ENCODE results near the gene B4GALT1.
"Not testable (repeated sequence)": the region's sequence is repeated elsewhere in the genome, so short reads cannot be mapped to it uniquely, and the experiment has no call there.

Gene B4GALT1

GRCh38 chr9:33184963-33185362 is 17.8 kb upstream of the B4GALT1 start:
- no peak for DNase-seq (ENCODE audit: low spot score)

- DNase-seq (ENCODE audit: low spot score) = no peak
Observed at GRCh38 chr9:33182519-33182918, 15.4 kb upstream of the B4GALT1 start.

- no peak for DNase-seq (ENCODE audit: low spot score)
Observed at GRCh38 chr9:33180526-33181184, 13.5 kb upstream of the B4GALT1 start.

GRCh38 chr9:33178972-33179697 is 12.0 kb upstream of the B4GALT1 start:
- DNase-seq (ENCODE audit: low spot score) = no peak

GRCh38 chr9:33177639-33178038 is 10.5 kb upstream of the B4GALT1 start:
- no peak for DNase-seq (ENCODE audit: low spot score)

DNA sequence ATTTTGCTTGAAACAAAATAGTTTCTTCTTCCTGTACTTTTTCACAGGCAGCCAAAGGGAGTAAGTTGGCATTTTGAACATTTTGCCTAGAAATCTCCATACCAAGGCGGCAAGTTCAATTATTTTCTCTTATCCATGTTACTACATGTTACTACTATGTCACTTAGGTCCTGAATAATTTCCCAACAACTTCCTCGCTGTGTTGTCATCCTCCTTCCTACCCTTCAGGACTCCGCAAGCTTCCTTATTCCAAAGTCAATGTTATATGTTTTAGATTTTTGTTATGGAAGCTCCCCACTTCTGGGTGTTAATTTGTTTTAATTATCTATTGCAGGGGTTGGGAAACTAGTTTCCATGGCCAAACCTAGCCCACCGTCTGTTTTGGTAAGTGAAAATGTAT is 9.9 kb upstream of the B4GALT1 start:
- DNase-seq (ENCODE audit: low spot score) = no peak

- DNase-seq (ENCODE audit: low spot score) = no peak
Observed at GRCh38 chr9:33175649-33176325, 8.7 kb upstream of the B4GALT1 start.

- DNase-seq (ENCODE audit: low spot score) = no peak
Observed at GRCh38 chr9:33172256-33173238, 5.4 kb upstream of the B4GALT1 start.

GRCh38 chr9:33170464-33171415 is 3.6 kb upstream of the B4GALT1 start:
- no peak for DNase-seq (ENCODE audit: low spot score)

GRCh38 chr9:33168941-33169544 is 1.9 kb upstream of the B4GALT1 start:
- DNase-seq (ENCODE audit: low spot score) = no peak

DNA sequence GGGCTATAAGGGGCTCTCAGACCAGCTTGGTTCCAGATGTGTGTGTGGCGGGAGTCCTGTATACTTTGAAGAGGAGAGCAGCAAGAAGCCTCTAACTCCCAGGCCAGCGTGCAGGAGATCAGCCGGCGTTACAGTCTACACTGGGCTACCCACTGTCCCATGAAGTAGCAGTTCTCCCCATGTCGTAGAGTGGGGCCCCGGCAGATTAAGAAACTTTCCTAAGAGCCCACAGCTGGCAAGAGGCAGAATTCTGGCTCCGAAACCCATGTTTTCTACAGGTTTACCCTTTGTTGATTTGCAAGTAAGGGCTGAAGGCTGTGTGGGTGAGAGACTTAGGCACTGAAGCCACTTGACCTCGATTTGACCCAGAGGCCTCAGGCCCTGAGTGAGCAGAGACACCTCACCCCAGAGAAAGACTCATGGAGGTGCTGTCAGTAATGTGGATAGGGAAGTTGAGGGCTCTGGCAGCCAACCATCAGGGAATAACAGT is 881 bp upstream of the B4GALT1 start:
- no peak for DNase-seq (ENCODE audit: low spot score)

GRCh38 chr9:33166231-33167083 is 679 bp downstream of the B4GALT1 start:
- no peak for DNase-seq (ENCODE audit: low spot score)

DNA sequence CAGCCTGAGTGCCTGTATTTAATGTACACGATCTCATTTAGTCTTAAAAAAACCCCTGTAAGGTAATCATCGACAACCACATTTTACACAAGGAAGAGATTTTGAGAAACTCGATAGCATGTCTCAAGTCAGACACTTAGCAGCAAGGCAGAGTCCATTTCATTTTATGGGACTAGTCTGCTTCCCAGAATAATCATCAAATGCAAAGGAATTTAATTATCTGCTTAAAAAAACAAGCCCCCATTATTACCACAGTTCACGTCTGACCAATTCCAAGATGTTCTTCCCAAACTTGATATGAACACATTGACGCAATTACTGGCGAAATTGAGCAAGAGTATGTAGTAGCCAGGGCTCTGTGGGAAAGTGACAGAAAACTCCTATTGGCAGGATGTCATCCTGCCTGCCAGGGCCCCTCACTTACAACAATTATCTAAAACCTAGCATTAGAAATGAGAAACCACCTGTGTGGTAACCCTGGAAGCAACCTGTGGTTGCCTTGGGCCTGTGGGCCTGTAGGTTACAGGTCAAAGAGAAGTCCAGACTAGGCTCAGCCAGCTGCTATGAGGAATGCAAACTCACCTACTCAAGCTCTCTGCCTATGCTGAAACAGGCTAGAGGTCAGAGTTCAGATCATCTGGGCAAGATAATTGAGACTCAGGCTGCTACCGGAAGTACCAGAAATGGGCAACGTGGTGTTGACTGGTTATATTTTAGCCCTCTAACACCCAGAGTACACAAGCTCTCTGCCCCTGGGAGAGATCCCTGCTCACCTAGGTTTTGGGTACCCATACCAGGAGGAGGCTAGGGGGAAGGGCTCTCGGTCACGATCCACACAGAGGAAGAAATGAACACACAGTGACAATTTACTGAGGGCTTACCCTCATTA is 1.6 kb downstream of the B4GALT1 start:
- DNase-seq (ENCODE audit: low spot score) = no peak

- not testable (repeated sequence) for DNase-seq (ENCODE audit: low spot score)
Observed at GRCh38 chr9:33164921-33165262, 2.2 kb downstream of the B4GALT1 start.

DNA sequence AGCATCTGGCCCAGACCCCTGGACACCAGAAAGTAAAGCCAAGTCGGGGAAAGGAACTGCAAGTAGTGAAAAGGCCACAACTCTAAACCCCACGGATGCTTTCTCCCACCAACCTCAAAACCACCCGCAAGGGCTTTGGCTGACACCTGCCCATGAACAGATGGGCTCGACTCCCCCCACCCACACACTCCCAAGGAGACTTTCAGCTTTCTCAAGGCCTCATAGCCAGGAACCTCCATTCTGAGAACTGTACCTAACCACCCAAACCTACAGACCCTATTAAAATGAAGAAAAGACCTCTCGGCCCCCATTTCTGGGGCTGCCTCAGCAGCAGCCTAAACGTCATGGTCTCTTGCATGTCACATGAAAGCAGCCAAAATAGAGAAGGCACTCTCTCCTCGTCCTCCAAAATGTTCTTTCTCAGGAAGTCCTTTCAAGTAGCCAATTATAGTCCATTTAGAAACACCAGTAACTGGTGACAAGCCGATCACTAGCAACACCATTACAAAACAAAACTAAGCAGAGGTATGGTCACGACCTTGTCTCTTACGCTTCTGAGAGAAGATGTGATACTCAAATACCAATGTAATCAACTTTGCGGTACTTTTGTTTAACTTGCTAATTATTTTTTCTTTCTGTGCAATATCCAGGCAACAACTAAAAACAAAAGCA is 2.9 kb downstream of the B4GALT1 start:
- DNase-seq (ENCODE audit: low spot score) = no peak

- no peak for DNase-seq (ENCODE audit: low spot score)
Observed at GRCh38 chr9:33163433-33164137, 3.6 kb downstream of the B4GALT1 start.

GRCh38 chr9:33162721-33163311 is 4.3 kb downstream of the B4GALT1 start:
- DNase-seq (ENCODE audit: low spot score) = no peak
